Astrocyte (in vitro differentiated cells and primary cell): ENCODE measurements around the gene TOB1.

Experiments
- CTCF ChIP-seq: IDR thresholded peaks from 2 replicates; pipeline ENCODE4 v1.5.1; 2011; ENCODE audit warnings: low read depth, mild to moderate bottlenecking, inconsistent platforms, low read length, moderate library complexity; ENCODE audit not compliant: insufficient read depth
- EZH2 ChIP-seq: IDR thresholded peaks from 2 replicates; pipeline ENCODE4 v1.6.1; 2012; ENCODE audit warnings: mild to moderate bottlenecking, low read length, inconsistent platforms; ENCODE audit not compliant: insufficient read depth

- TF ChIP-seq CTCF (no peak), EZH2 (no peak)
These were observed 29.3 kb downstream of the TOB1 start for GRCh38 chr17:50836826-50837225.
